ENCODE results near the gene SH2D7.

SH2D7 gene

DNA sequence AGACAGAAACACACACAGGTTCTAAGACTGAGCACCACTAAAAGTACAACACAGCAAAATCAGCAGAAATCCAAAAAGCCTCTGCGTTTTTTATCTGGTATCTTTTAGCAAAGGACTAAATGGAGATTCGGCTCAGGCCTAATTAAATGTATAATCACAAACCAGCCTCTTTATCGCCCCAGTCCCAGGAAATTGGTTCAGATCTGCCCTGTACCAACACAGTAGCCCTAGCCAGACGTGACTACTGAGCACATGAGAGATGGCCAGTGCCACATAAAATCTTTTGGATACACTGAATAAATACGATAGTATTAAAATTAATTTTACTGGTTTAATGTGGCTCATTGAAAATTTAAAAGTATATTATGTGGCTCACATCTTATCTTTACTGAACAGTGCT is 34.6 kb upstream of the SH2D7 start:
- Histone ChIP-seq H3K14ac (ENCODE audit: low read length) (no peak overlapping the region), H3K9ac (ENCODE audit: low read length) (no peak overlapping the region), H3K79me2 (ENCODE audit: control insufficient read depth, insufficient read depth, low read length, poor library complexity) (no peaks in the 10 kb centered on the region), H3K23ac (ENCODE audit: low read length) (no peak overlapping the region), H4K8ac (ENCODE audit: low read depth, low read length) (no peak overlapping the region), H3K18ac (ENCODE audit: low read length) (no peak overlapping the region), H2AFZ (ENCODE audit: insufficient read depth, low read length, poor library complexity) (no peak overlapping the region), H4K12ac (ENCODE audit: low read depth, low read length) (no peak overlapping the region), H3K4me3 (ENCODE audit: low read depth, low read length) (no peak overlapping the region), H3K4me1 (ENCODE audit: control insufficient read depth in 1 of 2, insufficient read depth in 2 of 2, low read length in 2 of 2) (peaks cover 8 to 11% of the 10 kb centered on the region in 2 experiments), H3K79me1 (ENCODE audit: low read length) (peaks cover 2% of the 10 kb centered on the region), H2BK5ac (ENCODE audit: low read depth, low read length, poor library complexity) (no peak overlapping the region), H3K36me3 (ENCODE audit: control insufficient read depth in 1 of 2, insufficient read depth in 2 of 2, low read length in 2 of 2) (peaks cover 0 to 3% of the 10 kb centered on the region in 2 experiments), H3K4ac (ENCODE audit: low read depth, low read length) (no peak overlapping the region), H3K27ac (ENCODE audit: low read depth, low read length) (no peak overlapping the region), H2BK120ac (ENCODE audit: insufficient read depth, low read length, poor library complexity) (no peak overlapping the region), H3K9me3 (ENCODE audit: insufficient read depth, low read depth, low read length) (no peaks in the 10 kb centered on the region), H2AK5ac (ENCODE audit: low read length) (no peak overlapping the region), H4K91ac (ENCODE audit: low read depth, low read length) (no peak overlapping the region), H2BK12ac (ENCODE audit: low read length) (no peak overlapping the region), H3K27me3 (ENCODE audit: insufficient read depth, low read length) (no peaks in the 10 kb centered on the region), H3K4me2 (ENCODE audit: low read length) (no peak overlapping the region)
- WGBS (ENCODE audit: extremely low coverage, insufficient coverage, insufficient read length): no CpG with 5 or more reads among the region's 5 CpGs
- no peak for DNase-seq

- Histone ChIP-seq H3K14ac (ENCODE audit: low read length) (no peak overlapping the region), H3K27me3 (ENCODE audit: insufficient read depth, low read length) (no peaks in the 10 kb centered on the region), H2BK5ac (ENCODE audit: low read depth, low read length, poor library complexity) (no peak overlapping the region), H3K79me2 (ENCODE audit: control insufficient read depth, insufficient read depth, low read length, poor library complexity) (no peaks in the 10 kb centered on the region), H3K18ac (ENCODE audit: low read length) (peak overlapping the region; percentile 33), H3K23ac (ENCODE audit: low read length) (no peak overlapping the region), H3K27ac (ENCODE audit: low read depth, low read length) (no peak overlapping the region), H4K8ac (ENCODE audit: low read depth, low read length) (no peak overlapping the region), H3K9ac (ENCODE audit: low read length) (no peak overlapping the region), H3K4me2 (ENCODE audit: low read length) (no peak overlapping the region), H3K4me3 (ENCODE audit: low read depth, low read length) (no peak overlapping the region), H2BK120ac (ENCODE audit: insufficient read depth, low read length, poor library complexity) (no peak overlapping the region), H3K4me1 (ENCODE audit: control insufficient read depth in 1 of 2, insufficient read depth in 2 of 2, low read length in 2 of 2) (peaks cover 8 to 11% of the 10 kb centered on the region in 2 experiments), H2BK12ac (ENCODE audit: low read length) (no peak overlapping the region), H3K36me3 (ENCODE audit: control insufficient read depth in 1 of 2, insufficient read depth in 2 of 2, low read length in 2 of 2) (peaks cover 0 to 2% of the 10 kb centered on the region in 2 experiments), H3K79me1 (ENCODE audit: low read length) (peaks cover 2% of the 10 kb centered on the region), H3K4ac (ENCODE audit: low read depth, low read length) (peak overlapping the region; percentile 55), H4K91ac (ENCODE audit: low read depth, low read length) (no peak overlapping the region), H4K12ac (ENCODE audit: low read depth, low read length) (no peak overlapping the region), H2AK5ac (ENCODE audit: low read length) (peak overlapping the region; percentile 19), H3K9me3 (ENCODE audit: insufficient read depth, low read depth, low read length) (no peaks in the 10 kb centered on the region), H2AFZ (ENCODE audit: insufficient read depth, low read length, poor library complexity) (no peak overlapping the region)
- no CpG with 5 or more reads among the region's 10 CpGs for WGBS (ENCODE audit: extremely low coverage, insufficient coverage, insufficient read length)
- DNase-seq: no peak
Observed at GRCh38 chr15:78058401-78058935, 33.9 kb upstream of the SH2D7 start.

DNA sequence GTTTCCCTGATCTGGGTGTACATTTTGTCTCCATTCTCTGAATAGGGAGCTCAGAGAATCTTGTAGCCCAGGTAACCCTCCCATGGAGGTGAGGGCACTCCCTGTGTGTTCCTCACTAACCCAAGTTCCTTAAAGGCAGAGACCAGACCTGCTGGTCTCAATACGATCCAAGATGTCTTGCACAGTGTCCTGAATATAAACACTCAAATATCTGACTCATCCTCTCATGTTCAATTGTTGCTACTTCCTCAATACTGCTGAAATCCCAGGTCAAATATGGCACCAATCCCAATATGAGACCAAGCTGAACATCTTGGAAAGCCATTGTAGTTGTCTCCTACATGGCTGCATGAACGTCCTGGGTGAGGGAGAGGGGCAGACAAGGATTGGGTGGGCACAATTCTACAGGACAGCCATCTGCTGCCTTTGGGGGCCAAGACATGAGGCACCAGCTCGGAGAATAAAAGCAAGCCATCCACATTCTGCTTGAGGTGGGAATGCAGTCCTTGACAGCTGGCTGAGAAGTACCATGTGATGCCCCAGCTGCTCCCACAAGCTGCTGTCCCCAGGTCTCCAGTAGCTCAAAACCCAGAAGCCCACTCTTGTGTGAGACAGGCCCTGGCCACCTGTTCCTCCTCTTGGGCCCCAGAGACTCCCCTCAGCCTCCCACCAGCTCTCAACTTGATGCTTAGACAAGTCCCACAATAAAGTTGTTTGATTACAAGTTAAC is 33.1 kb upstream of the SH2D7 start:
- Histone ChIP-seq H3K27ac (ENCODE audit: low read depth, low read length) (no peak overlapping the region), H2BK12ac (ENCODE audit: low read length) (no peak overlapping the region), H4K12ac (ENCODE audit: low read depth, low read length) (no peak overlapping the region), H2BK120ac (ENCODE audit: insufficient read depth, low read length, poor library complexity) (no peak overlapping the region), H2AK5ac (ENCODE audit: low read length) (no peak overlapping the region), H3K4ac (ENCODE audit: low read depth, low read length) (peak overlapping the region; percentile 15), H3K23ac (ENCODE audit: low read length) (no peak overlapping the region), H3K9me3 (ENCODE audit: insufficient read depth, low read depth, low read length) (no peaks in the 10 kb centered on the region), H3K18ac (ENCODE audit: low read length) (no peak overlapping the region), H3K9ac (ENCODE audit: low read length) (no peak overlapping the region), H3K79me1 (ENCODE audit: low read length) (peaks cover 2% of the 10 kb centered on the region), H3K4me1 (ENCODE audit: control insufficient read depth in 1 of 2, insufficient read depth in 2 of 2, low read length in 2 of 2) (peaks cover 8 to 11% of the 10 kb centered on the region in 2 experiments), H3K4me2 (ENCODE audit: low read length) (no peak overlapping the region), H3K27me3 (ENCODE audit: insufficient read depth, low read length) (no peaks in the 10 kb centered on the region), H3K79me2 (ENCODE audit: control insufficient read depth, insufficient read depth, low read length, poor library complexity) (no peaks in the 10 kb centered on the region), H3K36me3 (ENCODE audit: control insufficient read depth in 1 of 2, insufficient read depth in 2 of 2, low read length in 2 of 2) (no peaks in the 10 kb centered on the region), H4K8ac (ENCODE audit: low read depth, low read length) (no peak overlapping the region), H3K4me3 (ENCODE audit: low read depth, low read length) (no peak overlapping the region), H4K91ac (ENCODE audit: low read depth, low read length) (no peak overlapping the region), H3K14ac (ENCODE audit: low read length) (no peak overlapping the region), H2BK5ac (ENCODE audit: low read depth, low read length, poor library complexity) (no peak overlapping the region), H2AFZ (ENCODE audit: insufficient read depth, low read length, poor library complexity) (no peak overlapping the region)
- no peak for DNase-seq
- WGBS (ENCODE audit: extremely low coverage, insufficient coverage, insufficient read length): no CpG with 5 or more reads among the region's 3 CpGs

GRCh38 chr15:78060232-78060631 is 32.1 kb upstream of the SH2D7 start:
- Histone ChIP-seq H3K18ac (ENCODE audit: low read length) (no peak overlapping the region), H2AFZ (ENCODE audit: insufficient read depth, low read length, poor library complexity) (no peak overlapping the region), H3K36me3 (ENCODE audit: control insufficient read depth in 1 of 2, insufficient read depth in 2 of 2, low read length in 2 of 2) (no peaks in the 10 kb centered on the region), H4K8ac (ENCODE audit: low read depth, low read length) (no peak overlapping the region), H3K4me2 (ENCODE audit: low read length) (no peak overlapping the region), H2BK120ac (ENCODE audit: insufficient read depth, low read length, poor library complexity) (no peak overlapping the region), H3K27ac (ENCODE audit: low read depth, low read length) (no peak overlapping the region), H4K91ac (ENCODE audit: low read depth, low read length) (no peak overlapping the region), H3K4me1 (ENCODE audit: control insufficient read depth in 1 of 2, insufficient read depth in 2 of 2, low read length in 2 of 2) (peaks cover 10 to 11% of the 10 kb centered on the region in 2 experiments), H3K9ac (ENCODE audit: low read length) (no peak overlapping the region), H3K27me3 (ENCODE audit: insufficient read depth, low read length) (no peaks in the 10 kb centered on the region), H2AK5ac (ENCODE audit: low read length) (no peak overlapping the region), H3K4ac (ENCODE audit: low read depth, low read length) (no peak overlapping the region), H3K79me2 (ENCODE audit: control insufficient read depth, insufficient read depth, low read length, poor library complexity) (no peaks in the 10 kb centered on the region), H3K14ac (ENCODE audit: low read length) (no peak overlapping the region), H3K9me3 (ENCODE audit: insufficient read depth, low read depth, low read length) (no peaks in the 10 kb centered on the region), H3K79me1 (ENCODE audit: low read length) (peaks cover 2% of the 10 kb centered on the region), H2BK12ac (ENCODE audit: low read length) (no peak overlapping the region), H3K4me3 (ENCODE audit: low read depth, low read length) (no peak overlapping the region), H3K23ac (ENCODE audit: low read length) (no peak overlapping the region), H2BK5ac (ENCODE audit: low read depth, low read length, poor library complexity) (no peak overlapping the region), H4K12ac (ENCODE audit: low read depth, low read length) (no peak overlapping the region)
- DNase-seq: no peak
- WGBS (ENCODE audit: extremely low coverage, insufficient coverage, insufficient read length): no CpG with 5 or more reads among the region's 5 CpGs
